Measurements from ENCODE around the gene EZR. TPM values are rescaled to one million over a fixed set of nuclear protein-coding genes. Genes with fewer than 3 reads are reported as not detected.

Gene EZR
- 314 TPM for total RNA-seq

DNA sequence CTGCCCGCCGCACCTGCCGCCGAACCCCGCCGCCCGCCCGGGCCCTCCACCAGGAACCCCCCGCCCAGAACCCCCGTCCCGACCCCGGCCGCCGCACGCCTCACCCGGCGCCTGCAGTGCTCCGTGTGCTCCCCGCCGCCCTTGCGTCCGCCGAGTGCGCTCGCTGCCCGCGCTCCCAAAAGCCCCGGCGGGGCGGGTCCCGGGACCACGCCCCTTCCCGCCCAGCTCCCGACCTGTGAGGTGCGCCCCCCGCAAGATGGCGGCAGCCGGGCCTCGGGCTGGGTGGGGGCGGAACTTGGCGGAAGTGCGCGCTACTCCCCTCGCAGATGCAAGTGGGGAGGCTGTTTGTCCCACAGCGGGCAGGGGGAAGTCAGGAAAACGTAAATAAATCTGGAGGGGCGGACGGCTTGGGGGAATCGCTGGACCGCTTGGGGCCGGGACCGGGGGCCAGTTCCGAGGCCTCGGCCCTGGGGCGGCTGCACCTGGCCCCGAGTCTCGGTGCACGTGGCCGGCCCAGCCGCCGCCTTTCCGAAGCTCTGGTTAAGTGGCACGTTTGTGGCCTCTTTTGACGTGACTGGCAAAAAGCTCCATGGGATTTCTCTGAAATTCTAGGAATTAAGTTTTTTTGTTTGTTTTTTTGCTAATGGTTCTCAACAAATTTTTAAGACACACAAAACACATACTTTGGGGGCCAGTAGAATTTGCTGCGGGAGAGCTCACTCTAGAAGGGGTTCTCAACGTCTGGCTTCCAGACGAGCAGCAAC, at the start of gene EZR:
TSS of gene EZR (minus strand) at position 156 of the 764 bp plus-strand sequence. CDS start 1,275 bp downstream, outside the sequence.
- DNase-seq (ENCODE audit: low spot score): peak; percentile 84

DNA sequence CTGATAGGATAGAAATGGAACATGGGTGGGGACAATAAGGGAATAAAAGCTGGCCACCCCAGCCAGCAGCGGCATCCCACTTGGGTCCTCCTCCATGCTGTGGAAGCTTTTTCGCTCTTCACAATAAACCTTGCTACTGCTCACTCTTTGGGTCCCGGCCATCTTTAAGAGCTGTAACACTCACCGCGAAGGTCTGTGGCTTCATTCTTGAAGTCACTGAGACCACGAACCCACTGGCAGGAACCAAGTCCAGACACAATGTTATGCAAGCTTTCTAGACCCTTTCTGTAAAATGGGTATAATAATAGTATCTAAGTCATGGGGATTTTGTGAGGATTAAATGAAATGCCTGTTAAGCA, 48.9 kb upstream of the EZR start:
- DNase-seq (ENCODE audit: low spot score): no peak

GRCh38 chr6:158867381-158868121, 48.4 kb upstream of the EZR start:
- DNase-seq (ENCODE audit: low spot score): no peak

DNA sequence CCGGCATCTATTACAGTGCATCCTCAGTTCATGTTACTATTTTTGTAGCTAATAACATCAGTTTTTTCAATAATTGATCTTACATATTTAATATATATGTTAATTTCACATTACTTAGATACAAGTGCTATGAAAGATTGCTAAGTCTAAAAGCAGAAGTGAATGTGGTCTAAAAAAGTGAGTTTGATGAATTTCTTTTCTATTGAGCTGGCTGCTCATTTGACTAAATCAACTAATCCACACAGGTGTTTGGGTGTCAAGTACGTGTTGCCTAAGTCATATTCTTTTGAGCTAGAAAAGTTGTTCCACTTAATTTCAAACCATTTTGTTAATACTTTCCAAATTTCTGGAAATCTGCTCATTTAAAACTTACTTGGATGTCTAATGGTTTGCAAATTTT, 46.6 kb upstream of the EZR start:
- no peak for DNase-seq (ENCODE audit: low spot score)

- DNase-seq (ENCODE audit: low spot score): no peak
Observed at GRCh38 chr6:158863646-158864045, 44.5 kb upstream of the EZR start.

DNA sequence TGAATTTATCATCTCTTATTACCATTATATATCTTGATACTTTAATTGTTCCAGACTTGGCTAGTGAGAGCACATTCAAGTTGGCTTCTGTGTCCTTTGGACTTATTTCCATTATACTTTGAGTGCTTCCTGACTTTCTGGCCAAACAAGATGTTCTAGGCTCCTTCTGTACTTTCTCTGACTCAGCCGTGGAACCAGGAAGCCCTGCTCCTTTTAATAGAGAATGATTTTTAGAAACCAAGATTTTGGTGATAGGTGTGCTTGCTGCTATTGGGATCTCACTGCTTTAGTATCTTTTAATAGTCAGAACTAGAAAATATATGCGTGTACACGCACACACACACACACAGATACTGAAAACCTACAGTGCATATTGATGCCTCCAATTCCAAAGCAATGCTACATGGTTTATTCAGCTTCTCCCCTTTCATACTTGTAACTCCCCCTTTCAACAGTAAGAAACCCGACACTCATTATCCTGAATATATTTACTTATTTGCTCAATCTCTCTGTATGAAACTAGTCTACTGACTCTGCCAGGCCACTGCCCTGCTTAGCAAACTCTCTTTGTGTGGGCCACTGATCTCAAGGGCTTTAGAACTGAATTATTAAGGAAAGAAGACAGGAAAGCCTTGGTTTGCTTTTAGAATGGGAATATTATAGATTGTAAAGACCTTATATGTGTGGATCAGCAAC, 42.7 kb upstream of the EZR start:
- no peak for DNase-seq (ENCODE audit: low spot score)

GRCh38 chr6:158860279-158860865, 41.2 kb upstream of the EZR start:
- DNase-seq (ENCODE audit: low spot score): no peak

DNA sequence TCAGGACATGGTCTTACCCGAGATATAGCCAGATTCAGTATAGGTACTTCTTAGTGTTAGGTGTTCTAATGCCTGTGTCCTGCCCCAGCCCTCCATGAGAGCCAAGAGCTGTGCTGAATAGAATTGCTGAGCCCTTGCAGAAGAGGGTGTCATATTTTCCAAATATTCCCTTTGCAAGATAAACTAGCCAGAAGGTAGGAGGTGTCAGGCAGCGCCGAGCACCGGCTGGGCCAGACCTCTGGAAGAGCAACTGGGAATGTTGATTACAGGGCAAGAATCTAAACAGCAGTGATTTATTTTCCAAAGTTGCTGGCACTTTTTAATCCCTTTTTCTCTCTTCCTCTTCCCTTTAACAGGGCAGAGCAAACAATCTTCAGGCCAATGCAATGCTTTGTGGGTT, 37.1 kb upstream of the EZR start:
- DNase-seq (ENCODE audit: low spot score): no peak

- DNase-seq (ENCODE audit: low spot score): no peak
Observed at GRCh38 chr6:158854214-158855101, 35.3 kb upstream of the EZR start.

DNA sequence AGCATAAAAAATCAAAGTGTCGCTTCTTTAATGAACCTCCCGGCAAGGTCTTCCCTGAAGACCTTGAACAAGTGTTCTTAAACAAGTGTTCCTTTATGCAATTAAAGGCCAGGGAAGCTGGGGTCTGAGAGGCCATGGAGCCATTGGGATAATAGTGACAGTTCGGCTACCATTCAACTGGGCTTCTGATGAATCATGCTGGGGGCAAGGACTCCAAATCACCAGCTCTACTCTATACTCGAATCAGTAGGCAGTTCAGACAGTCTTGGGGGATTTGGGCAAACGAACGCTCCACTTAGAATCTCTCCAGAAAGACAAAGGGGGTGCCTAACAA, 34.7 kb upstream of the EZR start:
- no peak for DNase-seq (ENCODE audit: low spot score)

- DNase-seq (ENCODE audit: low spot score): peak; percentile 93
Observed at GRCh38 chr6:158853072-158853879, 34.1 kb upstream of the EZR start.

GRCh38 chr6:158852312-158853071, 33.3 kb upstream of the EZR start:
- no peak for DNase-seq (ENCODE audit: low spot score)

DNA sequence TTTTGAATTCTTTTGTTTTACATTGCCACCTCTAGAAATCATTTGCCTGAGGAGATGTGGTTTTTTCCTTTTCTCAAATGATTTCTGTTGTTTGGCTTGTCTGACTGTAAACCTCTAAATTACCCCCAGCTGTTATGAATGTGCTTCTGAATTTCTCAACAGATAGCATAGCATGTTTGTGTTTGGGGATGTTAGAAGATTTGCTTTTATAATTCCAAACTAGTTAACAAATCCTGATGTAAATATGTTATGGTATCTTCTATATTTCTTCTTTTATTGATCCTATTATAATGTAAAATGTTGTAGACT, 31.6 kb upstream of the EZR start:
- DNase-seq (ENCODE audit: low spot score): no peak

DNA sequence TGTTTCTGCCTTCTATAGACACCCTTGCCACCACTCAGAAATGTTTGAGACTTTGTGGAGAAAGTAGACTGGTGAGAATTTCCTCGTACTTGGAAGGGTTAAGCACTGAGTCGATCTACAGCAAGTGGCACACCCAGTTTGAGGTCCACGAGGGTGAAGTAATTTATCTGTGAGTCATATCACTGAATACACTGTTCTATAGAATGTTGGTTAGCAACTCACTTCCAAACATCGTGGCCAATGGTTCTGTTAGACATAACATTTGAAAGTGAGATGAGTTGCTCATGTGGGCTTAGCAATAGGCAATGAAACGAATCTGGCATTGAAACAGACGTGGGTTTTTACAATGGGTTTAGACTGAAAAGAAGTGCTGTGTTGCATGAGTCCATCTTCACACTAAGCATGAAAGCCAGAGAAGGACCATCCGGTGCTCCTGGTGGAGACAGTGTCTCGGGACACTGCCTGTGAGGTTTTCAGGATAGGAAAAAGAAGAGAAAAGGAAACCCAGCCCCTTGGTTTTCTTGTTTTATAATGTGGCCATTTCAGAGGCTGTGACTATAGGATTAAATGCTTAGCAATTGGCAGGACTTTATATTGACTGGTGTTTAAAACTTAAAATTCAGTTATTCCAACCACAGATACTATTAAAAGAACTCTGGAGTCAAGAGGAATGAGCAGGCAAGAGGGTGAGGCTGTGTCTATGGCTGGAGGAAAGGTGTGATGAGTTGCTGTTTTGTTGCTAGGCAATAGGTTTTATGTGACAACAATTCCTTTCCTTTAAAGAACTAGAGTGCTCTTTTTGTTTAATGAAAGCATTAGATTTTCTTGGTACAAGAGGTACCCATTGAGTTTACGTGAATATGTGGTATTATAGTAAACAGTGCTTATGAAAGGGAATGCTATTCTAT, 31.0 kb upstream of the EZR start:
- DNase-seq (ENCODE audit: low spot score): no peak

DNA sequence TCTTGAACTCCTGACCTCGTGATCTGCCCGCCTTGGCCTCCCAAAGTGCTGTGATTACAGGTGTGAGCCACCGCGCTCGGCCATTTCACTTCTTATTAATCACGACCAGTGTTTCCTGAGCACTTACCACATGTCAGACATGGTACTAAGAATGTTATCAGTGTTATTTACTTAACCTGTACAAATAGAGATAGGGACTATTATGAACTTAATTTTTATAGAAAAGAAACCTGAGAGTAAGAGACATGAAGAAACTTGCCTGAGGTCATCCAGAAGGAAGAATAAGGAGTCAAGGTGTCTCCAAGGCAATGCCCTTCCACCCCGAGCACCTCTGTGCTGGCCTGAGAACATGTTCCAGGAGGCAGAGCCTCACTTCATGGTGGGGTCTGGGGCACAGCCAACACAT, 29.3 kb upstream of the EZR start:
- DNase-seq (ENCODE audit: low spot score): no peak

- DNase-seq (ENCODE audit: low spot score): no peak
Observed at GRCh38 chr6:158847786-158848185, 28.6 kb upstream of the EZR start.

GRCh38 chr6:158847012-158847529, 27.9 kb upstream of the EZR start:
- DNase-seq (ENCODE audit: low spot score): no peak

DNA sequence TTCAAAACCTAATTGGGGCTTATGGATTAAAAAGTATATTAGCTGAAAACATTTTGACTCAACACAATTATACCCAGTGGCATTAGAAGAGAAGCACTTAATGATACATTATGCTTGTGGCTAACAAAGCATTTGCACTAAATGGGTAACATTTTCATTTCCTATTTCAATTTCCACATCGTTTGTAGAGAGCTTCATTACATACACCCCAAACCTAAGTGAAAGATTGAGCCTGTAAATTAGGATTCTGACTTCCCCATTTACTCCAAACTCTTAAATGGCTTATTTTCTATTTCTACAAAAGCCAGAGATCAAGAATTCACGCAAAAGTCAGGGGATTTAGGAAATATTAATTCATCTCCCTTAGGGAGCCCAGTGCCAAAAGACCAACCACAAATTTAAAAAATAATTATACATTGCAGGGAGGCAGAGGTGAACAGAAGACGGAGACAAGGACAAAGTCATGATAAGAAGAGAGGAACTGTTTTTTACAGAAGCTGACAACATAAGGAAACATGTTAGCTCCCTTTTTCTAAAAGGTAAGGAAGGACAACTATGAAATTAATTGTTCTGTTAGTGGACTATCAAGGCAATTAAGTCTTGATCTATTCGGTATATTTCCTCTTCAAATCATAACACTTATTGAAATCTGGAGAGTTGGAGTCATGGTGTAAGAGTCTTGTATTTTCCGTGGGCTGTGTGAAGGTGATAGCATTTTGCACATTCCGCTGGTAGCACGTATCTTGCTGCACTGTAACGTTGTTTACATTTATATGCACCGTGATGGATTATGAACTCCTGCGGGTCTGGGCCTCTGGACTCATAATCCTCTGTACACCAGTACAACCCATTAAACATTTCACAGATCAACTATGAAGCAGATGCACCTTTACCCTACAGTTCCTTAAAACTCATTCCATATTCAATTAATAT, 24.8 kb upstream of the EZR start:
- no peak for DNase-seq (ENCODE audit: low spot score)

Measured in ureter (tissue), 1 donor.